ENCODE results near the gene SFXN5.
"Not testable (repeated sequence)": the region's sequence is repeated elsewhere in the genome, so short reads cannot be mapped to it uniquely, and the experiment has no call there.

Gene SFXN5

GRCh38 chr2:72921853-72922252 is 149.7 kb downstream of the SFXN5 start:
- DNase-seq (ENCODE audit: low spot score), result no peak

- DNase-seq (ENCODE audit: low spot score), result no peak
These were observed 150.2 kb downstream of the SFXN5 start for GRCh38 chr2:72921088-72921851.

- DNase-seq (ENCODE audit: low spot score), result no peak
These were observed 151.0 kb downstream of the SFXN5 start for GRCh38 chr2:72920318-72921087.

GRCh38 chr2:72919414-72920317 is 151.8 kb downstream of the SFXN5 start:
- no peak for DNase-seq (ENCODE audit: low spot score)

GRCh38 chr2:72917877-72918553 is 153.5 kb downstream of the SFXN5 start:
- DNase-seq (ENCODE audit: low spot score), result no peak

- peak; percentile 37 for DNase-seq (ENCODE audit: low spot score)
These were observed 154.2 kb downstream of the SFXN5 start, which contains the start of gene EMX1 for GRCh38 chr2:72917138-72917876. Gene EMX1, plus strand, starts transcription at chr2:72917519. Its CDS starts 334 bp downstream, at chr2:72917853.

GRCh38 chr2:72916743-72917137 is 154.8 kb downstream of the SFXN5 start:
- no peak for DNase-seq (ENCODE audit: low spot score)

- DNase-seq (ENCODE audit: low spot score), result no peak
These were observed 155.4 kb downstream of the SFXN5 start for GRCh38 chr2:72915907-72916742.

- DNase-seq (ENCODE audit: low spot score), result no peak
These were observed 156.1 kb downstream of the SFXN5 start for GRCh38 chr2:72915320-72915906.

GRCh38 chr2:72914589-72915319 is 156.8 kb downstream of the SFXN5 start:
- no peak for DNase-seq (ENCODE audit: low spot score)

- DNase-seq (ENCODE audit: low spot score), result no peak
These were observed 157.3 kb downstream of the SFXN5 start for GRCh38 chr2:72914206-72914559.

GRCh38 chr2:72913486-72914205 is 157.9 kb downstream of the SFXN5 start:
- no peak for DNase-seq (ENCODE audit: low spot score)

GRCh38 chr2:72911256-72911655 is 160.3 kb downstream of the SFXN5 start:
- DNase-seq (ENCODE audit: low spot score), result no peak

- no peak for DNase-seq (ENCODE audit: low spot score)
These were observed 162.8 kb downstream of the SFXN5 start for GRCh38 chr2:72908741-72909140.

- DNase-seq (ENCODE audit: low spot score), result not testable (repeated sequence)
These were observed 164.1 kb downstream of the SFXN5 start for GRCh38 chr2:72907369-72907768.

GRCh38 chr2:72901426-72901825 is 170.1 kb downstream of the SFXN5 start:
- no peak for DNase-seq (ENCODE audit: low spot score)

- no peak for DNase-seq (ENCODE audit: low spot score)
These were observed 171.2 kb downstream of the SFXN5 start for GRCh38 chr2:72900191-72900825.

- DNase-seq (ENCODE audit: low spot score), result no peak
These were observed 173.0 kb downstream of the SFXN5 start for GRCh38 chr2:72898585-72898906.

Data from cerebellar cortex (tissue), 1 donor.